Effector CD4-positive, alpha-beta T cell (primary cell): ENCODE measurements around the gene BNC2.

Experiments
- DNase-seq: peaks from one replicate; pipeline ENCODE4 v3.0.0-alpha.2; 2020

The BNC2 gene

DNA sequence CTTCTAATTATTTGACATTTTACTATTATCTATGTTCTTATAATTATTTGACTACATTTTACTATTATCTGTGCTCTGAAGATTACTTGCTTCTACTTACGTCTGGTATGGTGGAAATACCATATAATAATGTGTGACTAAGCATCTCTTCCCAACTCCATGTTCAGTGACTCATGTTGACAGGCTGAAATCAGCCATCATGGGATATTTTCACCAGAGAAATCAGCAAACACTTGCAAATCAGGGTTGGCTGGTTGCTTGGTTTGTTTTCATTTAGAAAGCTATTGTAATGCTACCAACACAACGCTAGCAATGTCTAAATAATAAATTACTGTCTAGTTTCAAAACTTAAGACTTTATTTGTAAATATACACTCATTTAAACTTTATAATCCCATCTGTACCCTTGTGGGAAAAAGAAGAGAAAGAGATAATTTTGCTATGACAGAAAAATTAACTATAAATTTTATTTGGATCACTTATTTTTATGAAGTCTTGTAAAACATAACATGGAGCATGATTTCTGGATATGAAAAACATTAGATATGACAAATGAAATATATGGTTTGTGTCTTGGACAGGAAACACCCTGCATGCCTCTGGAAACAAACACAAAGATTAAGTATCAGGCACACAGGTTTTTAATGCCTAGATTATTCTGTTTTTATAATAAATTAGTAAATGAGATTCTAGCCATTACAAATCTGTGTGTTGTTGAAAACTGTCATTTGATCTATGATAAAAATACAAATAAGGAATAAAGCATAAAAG, 337.6 kb downstream of the BNC2 start:
- no peak for DNase-seq

DNA sequence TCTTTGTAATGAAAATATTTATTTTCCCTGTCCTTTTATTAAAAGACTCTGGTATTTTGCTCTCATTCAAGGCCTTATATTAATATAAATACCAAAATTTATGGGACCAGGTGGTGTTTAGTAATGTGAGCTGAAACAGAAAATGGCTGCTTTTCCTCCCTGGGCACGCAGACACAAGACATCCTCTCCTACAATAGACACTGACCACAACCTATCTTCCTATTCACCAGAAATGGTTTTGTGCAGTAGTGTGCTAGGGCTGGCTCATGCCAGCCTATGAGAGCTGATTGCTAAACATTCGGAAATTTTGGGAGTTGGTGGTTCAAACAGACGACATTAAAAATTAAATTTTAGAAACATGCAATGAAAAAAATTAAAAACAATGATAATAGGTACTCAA, 338.2 kb downstream of the BNC2 start:
- DNase-seq, result no peak

DNA sequence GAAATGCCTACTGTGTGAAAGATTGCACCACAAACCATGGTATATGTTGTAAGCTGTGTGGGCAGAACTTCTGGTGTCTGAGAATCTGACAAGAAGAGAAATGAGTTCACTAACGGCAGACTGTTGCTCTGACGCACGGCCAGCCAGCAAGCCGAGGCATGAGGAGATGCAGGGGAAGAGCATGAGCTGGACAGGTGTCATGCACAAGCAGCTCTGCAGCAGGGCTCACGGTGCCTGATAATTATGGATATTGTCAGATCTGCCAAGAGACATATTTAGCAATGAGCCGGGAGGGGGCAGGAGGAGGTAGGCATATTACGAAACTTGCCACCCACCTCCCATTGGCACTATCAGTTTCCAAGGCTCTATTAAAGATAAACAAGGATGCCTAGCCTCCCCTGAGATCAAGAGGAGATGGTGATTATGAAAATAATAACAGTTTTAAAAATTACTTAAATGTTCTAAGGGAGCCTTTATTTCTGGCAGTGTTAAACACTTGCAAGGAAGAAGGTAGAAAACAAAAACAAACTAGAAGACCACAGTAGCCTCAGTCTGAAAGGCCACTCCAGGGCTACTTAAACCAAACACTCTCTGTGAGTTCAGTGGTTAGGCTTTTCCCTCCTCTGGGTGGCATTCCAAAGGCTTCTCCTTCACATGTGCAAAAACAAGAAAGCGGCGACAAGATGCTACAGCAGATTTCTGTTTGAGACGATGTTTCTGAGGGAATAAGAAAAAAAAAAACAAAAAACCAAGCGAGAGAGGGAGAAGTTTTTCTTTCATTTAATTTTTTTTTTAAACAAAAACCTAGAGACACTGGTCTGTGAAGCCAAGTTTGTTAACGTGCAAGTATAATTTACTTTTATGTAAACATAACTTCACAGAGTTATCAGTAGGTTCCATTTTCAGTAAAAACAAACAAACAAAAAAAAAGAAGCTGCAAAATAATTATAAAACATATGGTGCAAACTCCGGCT, 339.5 kb downstream of the BNC2 start:
- DNase-seq, result no peak

DNA sequence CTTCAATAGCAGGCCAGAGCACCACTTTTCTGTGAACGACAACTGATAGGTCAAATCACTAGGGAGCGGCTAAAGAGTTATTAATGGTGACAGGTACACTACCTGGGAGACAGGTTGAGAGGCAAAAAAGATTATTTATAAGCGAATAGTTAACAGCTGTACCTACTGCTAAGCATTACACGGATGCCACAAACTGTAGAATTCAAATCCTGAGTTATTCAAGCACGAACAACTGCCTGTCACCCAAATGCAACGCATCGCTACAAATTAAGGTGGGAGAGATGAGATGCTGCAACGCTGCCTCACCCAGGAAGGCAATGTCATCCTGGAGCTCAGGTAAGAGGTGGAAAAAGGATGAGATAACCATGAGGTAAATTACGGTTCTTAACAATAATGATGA, 342.9 kb downstream of the BNC2 start:
- DNase-seq, result no peak

DNA sequence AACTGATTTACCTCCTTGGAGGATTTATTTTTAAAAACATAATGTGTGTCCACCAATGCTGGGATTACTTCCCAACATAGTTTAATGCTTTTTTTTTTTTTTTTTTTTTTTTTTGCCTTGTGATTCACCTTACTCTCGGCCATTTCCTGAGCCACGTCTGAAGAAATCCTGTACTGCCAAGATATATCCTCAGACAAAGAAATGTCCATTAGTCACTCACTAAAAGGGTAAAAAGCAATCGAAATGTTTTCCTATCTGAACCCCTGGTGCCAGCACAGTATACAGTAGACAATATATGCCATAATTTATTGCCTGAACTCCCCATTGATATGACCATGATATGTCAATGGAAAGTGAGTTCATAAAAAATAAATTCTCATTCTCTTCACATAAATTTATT, 344.1 kb downstream of the BNC2 start:
- no peak for DNase-seq

DNA sequence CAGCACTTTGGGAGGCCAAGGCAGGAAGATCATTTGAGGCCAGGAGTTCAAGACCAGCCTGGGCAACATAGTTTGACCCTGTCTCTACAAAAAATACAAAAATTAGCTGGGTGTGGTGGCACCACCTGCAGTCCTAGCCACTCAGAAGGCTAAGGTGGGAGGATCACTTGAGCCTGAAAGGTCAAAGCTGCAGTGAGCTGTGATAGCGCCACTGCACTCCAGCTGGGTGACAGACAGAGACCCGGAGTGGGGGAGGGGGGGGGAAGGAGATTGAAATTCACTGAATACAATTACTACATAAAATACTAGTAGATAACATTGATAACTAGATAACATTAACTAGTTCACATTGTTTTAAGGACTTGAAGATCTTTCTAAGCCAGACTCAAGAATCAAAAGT, 345.6 kb downstream of the BNC2 start:
- DNase-seq, result no peak

DNA sequence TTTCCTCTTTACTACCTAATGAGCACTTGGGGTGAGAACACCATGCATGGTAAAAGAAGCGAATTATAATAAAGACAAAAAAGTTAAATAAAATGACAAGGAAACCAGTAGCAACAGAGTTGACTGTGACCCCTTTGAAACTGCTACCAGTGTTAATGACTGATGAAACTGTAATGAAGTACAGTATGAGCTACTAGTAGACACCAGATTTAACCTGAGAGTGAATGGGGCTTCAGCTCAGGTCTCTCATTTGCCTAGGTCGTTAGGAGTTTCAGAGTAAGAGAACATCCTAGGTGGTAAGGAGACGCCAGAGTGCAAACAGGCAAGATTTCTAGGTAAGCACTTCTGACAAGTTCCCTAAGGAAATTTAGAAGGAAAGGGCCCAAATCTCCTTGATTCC, 346.4 kb downstream of the BNC2 start:
- DNase-seq, result no peak

DNA sequence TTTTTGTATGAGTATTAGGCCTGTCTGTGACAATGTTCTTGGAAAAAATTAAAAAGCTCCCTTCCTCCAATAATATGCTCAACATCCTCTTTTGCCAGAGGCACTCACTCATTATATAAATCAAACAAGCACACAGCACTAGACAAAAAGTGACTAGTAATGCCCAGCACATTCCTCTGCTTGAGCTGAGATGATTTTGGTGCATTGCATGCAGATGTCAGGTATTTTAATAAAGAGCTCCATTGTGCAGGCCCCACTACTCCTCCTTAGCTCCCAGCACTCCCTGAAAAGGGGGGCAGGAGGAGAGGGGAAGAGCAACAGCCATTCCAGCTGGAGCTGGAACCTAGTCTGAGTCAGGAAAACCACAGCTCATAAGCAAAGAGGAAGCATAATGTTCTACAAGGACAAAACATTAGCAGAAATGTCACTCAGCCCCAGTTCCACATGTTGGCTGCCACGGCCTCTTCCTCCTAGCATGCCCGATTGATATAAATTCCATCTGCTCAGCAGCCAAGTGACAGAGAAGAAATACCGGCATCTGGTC, 348.5 kb downstream of the BNC2 start:
- no peak for DNase-seq

DNA sequence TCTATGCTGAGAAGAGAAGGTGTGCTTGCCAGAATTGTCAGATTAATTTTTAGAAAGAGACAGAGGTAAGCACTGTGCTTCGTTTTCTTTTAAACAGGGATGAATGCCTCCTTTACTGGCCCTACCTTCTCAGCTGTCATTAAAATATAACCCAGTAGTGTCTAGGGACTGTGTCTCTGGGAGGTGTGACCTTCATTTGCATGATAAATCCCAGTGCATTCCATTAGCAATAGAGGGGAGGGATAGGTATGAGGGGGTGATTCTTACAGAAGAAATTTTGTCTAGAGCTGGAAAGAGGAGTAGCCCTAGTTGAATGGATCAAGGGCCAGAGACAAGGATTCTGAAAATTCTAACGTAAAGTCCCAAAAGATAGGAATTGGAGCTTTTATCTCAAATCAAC, 351.5 kb downstream of the BNC2 start:
- no peak for DNase-seq

DNA sequence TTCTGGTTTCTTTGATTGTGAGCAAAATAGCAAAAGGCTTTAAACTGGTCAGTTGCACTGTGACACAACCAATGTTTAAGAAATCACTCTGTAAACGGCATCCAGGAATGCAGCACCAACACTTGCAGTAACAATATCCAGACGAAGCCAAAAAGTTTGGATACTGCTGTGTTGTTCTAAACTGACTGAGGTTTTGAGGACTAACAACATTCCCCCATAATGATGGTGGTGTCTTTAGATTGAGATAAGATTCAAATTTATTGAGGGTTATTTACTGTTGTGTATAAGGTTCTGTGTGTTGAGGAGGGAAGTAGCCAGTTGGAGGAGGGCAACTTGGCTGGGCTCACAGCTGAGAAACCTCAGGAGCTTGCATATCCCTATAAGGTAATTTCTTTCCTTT, 353.6 kb downstream of the BNC2 start:
- no peak for DNase-seq

DNA sequence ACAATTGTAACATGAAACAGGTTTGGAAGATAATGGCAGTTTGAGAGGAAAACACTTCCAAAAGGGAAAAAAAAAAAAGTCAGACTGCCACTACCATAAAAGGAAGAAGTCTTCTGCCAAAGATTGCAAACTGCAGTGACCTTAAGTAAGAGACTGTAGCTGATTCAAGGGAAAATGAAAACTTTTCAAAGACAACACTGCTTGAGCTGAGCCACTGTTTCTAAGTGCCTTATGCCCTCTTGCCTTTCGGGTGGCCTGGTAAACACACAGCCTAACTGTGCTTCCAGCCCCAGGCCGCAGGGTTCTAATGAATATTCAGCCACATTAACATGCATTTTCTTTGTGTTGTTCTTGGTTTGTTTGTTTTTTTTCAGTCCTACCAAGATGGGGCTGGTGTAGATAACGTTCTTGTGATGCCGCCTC, 354.6 kb downstream of the BNC2 start:
- DNase-seq, result no peak

DNA sequence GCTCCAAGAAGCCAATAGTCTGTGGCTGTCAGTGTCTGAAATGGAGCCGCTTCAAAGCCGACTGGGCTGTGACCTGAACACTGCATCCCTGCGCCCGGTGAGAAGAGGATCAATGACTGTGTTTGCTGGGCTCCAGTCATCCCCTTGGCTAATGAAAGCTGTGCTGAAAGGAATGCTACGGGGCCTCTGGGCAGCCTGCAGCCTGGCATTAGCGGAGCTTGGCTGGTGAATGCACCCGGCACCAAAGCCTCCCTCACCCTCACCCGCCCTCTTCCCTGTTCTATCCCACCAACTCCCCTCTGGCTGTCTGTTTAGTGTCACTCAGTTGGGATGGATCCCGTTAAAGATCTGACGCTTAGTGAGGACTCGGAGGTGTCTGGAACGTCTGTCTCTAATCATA, 355.3 kb downstream of the BNC2 start:
- DNase-seq, result no peak

DNA sequence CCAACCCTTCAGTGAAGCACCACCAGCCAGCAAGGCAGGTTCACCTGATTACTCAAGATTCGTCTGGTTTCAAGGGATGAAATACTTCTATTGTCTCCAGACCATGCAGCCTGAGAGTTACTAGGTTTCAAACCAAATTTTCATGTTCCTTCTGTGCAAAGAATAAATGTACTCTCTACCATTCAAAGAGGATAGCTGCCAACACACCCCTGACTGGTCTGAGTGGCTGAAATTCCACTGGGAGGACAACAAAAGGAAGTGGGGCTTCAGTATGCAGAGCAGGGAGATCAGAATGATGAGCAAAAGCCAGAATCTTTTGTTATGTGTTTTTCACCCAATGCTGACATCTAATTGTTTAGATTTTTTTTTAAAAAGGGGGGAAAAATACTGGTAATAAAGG, 356.3 kb downstream of the BNC2 start:
- no peak for DNase-seq

DNA sequence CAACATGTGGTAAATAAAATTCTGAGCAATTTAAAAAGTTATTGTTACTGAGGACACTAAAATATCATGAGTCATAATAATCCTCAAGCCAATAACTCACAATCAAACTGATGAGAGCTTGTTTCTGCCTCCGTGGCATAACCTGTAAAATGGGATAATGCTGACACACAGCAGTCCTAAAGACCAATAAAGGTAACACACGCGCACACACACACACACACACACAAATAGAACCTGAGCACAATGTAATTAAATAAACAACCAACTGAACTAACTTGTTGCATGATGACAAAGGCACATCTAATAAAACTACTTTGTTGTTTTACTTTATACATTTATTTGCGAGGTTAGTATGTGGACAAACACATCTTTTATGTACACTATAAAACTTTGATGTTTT, 358.2 kb downstream of the BNC2 start:
- no peak for DNase-seq

DNA sequence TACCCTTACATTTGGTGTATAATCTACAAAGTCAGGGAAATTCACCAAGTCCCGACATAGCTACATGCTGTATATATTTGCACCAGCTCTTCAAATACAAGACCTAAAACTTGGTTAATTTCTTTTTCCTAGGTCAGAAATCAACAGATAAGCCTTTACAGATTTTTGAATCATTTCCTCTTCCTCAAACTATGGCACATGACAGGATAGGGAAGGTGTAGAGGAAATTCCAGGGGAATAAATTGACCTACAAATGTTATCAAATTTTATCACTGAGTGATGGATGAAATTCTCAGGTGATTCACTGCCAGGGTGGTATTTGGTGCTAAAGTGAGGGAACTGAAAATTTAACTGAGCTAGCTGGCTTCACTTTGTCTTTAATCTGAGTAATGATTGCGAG, 360.0 kb downstream of the BNC2 start:
- DNase-seq, result no peak

DNA sequence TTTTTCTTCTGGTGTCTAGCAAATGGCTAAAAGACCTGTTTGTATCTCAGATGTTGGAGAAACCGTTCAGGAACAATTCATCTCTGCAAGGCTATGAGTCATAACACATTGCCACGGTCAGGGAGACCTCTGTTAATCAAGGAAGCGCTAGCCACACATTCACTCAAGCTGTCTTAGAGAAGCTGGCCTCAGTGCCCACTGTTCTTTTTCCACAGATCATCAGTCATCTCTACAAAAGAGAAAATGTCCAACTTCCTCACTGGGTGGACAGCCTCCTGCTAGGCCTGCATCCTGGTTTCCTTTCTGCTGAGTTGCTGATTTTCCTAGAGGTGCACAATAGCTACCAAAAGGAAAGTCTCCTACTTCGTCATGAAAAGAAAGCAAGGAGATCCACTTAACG, 360.5 kb downstream of the BNC2 start:
- DNase-seq, result no peak

DNA sequence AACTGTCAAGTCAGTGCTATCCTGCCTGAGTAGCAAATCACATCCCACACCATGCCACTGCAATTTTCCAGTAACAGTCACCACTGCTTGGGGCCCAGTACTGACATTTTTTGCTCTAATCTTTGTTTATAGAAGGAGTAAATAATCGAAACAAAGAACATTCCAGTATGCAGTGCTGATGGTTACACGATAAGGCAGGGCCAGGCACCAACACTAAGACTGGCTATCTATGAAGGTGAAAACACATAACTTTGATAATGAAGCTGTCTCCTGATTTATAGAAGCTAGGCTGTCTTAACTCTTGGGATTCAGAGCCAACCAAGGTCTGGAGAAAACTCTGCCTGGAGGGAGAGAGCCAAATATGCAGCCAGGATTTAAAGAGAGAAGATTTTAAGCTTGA, 365.3 kb downstream of the BNC2 start:
- no peak for DNase-seq

DNA sequence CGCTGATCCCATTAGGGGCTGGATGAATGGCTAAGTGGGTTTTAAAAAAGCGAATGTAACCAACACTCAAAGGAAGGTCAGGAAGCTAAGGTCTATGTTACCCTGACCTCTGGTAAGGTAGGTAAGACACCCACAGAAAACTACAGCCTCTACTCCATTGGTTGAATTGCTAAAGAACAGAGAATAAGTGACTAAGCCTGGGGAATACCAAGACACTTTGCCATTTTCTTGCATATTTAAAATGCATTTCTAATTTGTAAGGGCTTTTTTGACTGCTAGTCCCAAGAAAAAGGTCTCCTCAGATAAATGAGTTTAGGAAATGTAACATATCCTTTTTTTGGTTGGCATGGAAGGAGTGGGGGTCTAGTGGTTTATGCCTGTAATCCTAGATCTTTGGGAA, 368.7 kb downstream of the BNC2 start:
- no peak for DNase-seq

DNA sequence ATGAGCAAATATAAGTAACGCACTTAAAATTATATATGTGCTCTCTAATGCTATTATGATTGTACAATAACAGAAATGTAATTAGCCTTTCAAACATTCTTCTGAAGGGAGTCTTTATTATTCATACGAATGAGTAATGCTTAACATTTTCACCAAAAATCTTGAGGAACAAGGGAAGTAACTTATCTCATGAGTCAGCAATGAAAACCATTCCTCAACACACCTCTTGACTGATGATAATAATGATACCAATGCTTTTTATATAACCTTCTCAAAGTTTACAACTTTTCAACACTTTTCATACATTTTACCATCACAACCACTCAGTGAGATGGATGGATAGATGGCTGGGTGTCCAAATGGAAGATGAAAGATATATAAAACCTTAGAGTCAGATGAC, 369.3 kb downstream of the BNC2 start:
- DNase-seq, result no peak

DNA sequence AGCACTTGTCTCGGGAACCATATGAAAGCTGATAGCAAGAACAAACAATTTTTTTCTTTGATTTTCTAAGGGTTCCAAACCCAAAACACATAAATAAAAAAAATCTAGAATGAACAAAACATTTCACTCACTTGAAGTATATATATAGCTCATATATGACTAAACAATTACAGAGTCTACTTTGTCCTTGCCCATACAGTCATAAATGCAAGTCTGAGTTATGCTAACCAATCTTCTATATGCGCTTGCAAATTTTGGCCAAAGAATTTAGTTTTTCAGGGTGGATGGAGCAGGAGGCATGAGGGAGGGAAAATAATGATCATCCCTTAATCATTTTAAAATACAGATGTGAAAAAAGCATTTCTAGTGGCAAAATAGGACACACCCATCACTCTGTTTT, 370.1 kb downstream of the BNC2 start:
- DNase-seq, result no peak

DNA sequence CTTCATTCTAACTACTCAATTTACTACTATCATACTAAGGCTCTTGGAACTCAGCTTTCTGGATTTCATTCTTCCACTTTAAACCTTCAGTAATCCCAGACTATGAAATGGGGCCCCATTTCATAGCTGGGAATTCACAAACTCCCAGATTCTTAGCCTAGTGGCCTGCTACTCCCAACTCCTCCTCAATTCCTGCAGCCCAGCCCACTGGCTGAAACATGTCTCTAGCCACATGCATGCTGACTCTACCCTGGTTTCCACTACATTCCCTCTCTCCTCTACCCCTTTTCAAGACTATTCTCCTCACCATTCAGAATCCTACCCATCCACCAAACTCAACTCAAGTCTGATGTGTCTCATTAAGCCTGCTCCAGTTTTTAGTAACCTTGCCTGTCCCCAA, 370.6 kb downstream of the BNC2 start:
- no peak for DNase-seq

DNA sequence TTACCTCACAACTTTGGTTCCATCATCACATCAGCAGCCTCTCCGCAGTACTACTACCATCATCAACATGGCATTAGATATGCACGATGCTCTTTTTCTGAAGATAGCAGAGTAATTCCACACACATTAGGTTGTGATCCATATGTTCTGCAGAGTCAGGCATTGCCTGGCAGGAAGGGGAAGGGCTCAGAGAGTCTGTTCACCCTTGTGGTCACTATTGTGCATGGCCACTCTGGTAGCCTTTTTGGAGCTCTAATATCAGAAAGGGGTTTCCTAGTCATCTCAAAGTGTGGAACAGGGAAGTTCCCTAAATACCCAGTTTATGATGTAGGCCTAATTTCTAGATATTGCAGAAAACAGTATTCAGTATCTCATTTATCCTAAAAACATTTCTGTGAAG, 373.6 kb downstream of the BNC2 start:
- DNase-seq, result no peak

DNA sequence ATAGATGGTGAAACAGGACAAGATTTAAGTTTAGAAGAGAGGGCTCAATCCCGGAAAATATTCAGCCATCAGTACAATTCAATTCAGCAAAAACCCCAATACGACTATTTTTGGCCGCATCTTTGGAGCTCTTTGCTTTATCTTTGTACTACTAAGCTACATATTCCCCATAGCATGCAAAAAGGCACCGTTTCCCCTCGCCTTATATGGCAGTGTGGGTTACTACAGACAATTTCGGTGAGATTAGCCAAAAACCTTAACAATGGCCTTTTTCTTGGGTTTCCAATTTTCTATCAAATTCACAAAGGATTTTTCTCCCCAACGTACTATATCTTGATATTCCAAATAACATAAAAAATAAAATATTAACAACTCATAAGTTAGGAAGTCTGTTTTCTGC, 382.6 kb downstream of the BNC2 start:
- DNase-seq, result no peak
